ENCODE results near the gene PLEK. TPM values are rescaled to one million over a fixed set of nuclear protein-coding genes. Genes with fewer than 3 reads are reported as not detected.
A peak's percentile ranks its signal among the peaks of the same experiment; 100 is the strongest.

The PLEK gene
- total and polyA plus RNA-seq, 10 donors: 49.1 to 202 (median 101) TPM

- peaks cover 11 to 100% (median 90%) of the 10 kb centered on the region in 6 donors for H3K4me1 ChIP-seq
- DNase-seq: no peak
- peak overlapping the region in 6 of 8 donors; percentile 15 to 95 (median 94) for H3K27ac ChIP-seq
- H3K36me3 ChIP-seq: peaks cover 0 to 23% (median 0%) of the 10 kb centered on the region in 6 donors
- H3K27me3 ChIP-seq (replicated peaks in 1 of 7): no peaks in the 10 kb centered on the region
- intact Hi-C loops (cut with DNase I; ENCODE audit: low total_unique reads): loop anchor here (10.0 kb wide), 1 partner anchor 54 kb away; no protein-coding TSS in a partner anchor
- 33 to 57% (median 52%) methylated on average over 1 of the region's 1 CpG for WGBS, 5 donors
- peak overlapping the region in 3 of 8 donors; percentile 4 to 39 (median 6) for H3K4me3 ChIP-seq
- no peaks in the 10 kb centered on the region for H3K9me3 ChIP-seq
- no peak for TF ChIP-seq POLR2AphosphoS5 (IDR thresholded peaks at IDR 0.05)
- TF ChIP-seq, protein P1, sequence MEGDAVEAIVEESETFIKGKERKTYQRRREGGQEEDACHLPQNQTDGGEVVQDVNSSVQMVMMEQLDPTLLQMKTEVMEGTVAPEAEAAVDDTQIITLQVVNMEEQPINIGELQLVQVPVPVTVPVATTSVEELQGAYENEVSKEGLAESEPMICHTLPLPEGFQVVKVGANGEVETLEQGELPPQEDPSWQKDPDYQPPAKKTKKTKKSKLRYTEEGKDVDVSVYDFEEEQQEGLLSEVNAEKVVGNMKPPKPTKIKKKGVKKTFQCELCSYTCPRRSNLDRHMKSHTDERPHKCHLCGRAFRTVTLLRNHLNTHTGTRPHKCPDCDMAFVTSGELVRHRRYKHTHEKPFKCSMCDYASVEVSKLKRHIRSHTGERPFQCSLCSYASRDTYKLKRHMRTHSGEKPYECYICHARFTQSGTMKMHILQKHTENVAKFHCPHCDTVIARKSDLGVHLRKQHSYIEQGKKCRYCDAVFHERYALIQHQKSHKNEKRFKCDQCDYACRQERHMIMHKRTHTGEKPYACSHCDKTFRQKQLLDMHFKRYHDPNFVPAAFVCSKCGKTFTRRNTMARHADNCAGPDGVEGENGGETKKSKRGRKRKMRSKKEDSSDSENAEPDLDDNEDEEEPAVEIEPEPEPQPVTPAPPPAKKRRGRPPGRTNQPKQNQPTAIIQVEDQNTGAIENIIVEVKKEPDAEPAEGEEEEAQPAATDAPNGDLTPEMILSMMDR (IDR thresholded peaks at IDR 0.05 in 8 of 11, conservative IDR thresholded peaks at IDR 0.05 in 3 of 11): no peak
- TF ChIP-seq POLR2A (IDR thresholded peaks at IDR 0.05): no peak
Observed at GRCh38 chr2:68371138-68371537, 6.1 kb downstream of the PLEK start.

DNA sequence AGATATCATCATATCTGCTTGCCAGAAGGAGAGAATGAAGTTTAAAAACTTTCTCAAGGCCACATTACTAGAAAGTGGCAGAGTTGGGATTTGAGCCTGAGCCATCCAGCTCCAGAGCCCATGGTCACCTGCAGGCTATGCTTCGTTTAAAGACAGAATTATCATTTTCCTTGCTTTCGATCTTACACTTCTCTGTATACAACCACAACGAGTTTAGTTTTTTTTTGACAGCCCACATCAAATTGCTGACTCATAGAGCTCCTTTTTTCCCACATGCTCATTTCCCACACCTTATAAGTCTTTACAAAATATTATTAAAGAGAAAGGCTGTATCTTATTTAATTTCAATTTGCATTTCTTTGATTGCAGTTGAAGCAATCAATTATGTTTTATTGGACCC lies 6.5 kb downstream of the PLEK start:
- Histone ChIP-seq H3K4me1 (peaks cover 11 to 100% (median 94%) of the 10 kb centered on the region in 6 donors), H3K27ac (peak overlapping the region in 6 of 8 donors; percentile 9 to 95 (median 94)), H3K9me3 (no peaks in the 10 kb centered on the region), H3K36me3 (peaks cover 0 to 23% (median 0%) of the 10 kb centered on the region in 6 donors), H3K27me3 (replicated peaks in 1 of 7) (no peaks in the 10 kb centered on the region), H3K4me3 (peak overlapping the region in 2 of 8 donors; percentile 4 to 39)
- no peak for DNase-seq
- TF ChIP-seq, protein P1 (IDR thresholded peaks at IDR 0.05 in 8 of 11, conservative IDR thresholded peaks at IDR 0.05 in 3 of 11): no peak
- intact Hi-C loops (cut with DNase I; ENCODE audit: low total_unique reads): loop anchor here (10.0 kb wide), 1 partner anchor 53 kb away; no protein-coding TSS in a partner anchor
- 15 to 38% (median 26%) methylated on average over 3 of the region's 3 CpGs for WGBS, 5 donors

DNA sequence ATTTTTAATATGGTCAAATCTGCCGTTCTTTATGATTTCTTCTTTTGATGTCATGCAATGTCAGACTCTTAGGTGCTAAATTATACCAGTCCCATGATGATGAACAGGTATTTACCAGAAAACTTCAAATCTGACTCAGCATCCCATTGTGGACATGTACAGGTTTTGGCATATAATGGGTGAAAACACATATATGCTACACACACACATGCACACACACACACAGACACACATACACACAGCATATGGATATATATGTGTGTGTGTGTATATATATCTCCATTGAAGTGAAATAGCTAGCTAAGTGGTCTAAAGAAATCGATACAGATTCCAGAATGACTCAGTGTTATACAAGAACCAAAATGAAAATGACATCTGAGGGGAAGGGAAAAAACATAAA lies 7.4 kb downstream of the PLEK start:
- intact Hi-C loops (cut with DNase I; ENCODE audit: low total_unique reads): loop anchor here (10.0 kb wide), 1 partner anchor 52 kb away; no protein-coding TSS in a partner anchor
- Histone ChIP-seq H3K27me3 (replicated peaks in 1 of 7) (no peaks in the 10 kb centered on the region), H3K36me3 (peaks cover 0 to 23% (median 0%) of the 10 kb centered on the region in 6 donors), H3K4me1 (peaks cover 8 to 100% (median 96%) of the 10 kb centered on the region in 6 donors), H3K27ac (peak overlapping the region in 4 of 8 donors; percentile 94 to 95 (median 94)), H3K4me3 (no peak overlapping the region), H3K9me3 (no peaks in the 10 kb centered on the region)
- TF ChIP-seq POLR2AphosphoS5 (IDR thresholded peaks at IDR 0.05): no peak
- TF ChIP-seq, protein P1 (IDR thresholded peaks at IDR 0.05 in 8 of 11, conservative IDR thresholded peaks at IDR 0.05 in 3 of 11): no peak
- no peak for TF ChIP-seq POLR2A (IDR thresholded peaks at IDR 0.05)
- WGBS, 5 donors: 67 to 78% (median 70%) methylated on average over 2 of the region's 2 CpGs
- DNase-seq: no peak

DNA sequence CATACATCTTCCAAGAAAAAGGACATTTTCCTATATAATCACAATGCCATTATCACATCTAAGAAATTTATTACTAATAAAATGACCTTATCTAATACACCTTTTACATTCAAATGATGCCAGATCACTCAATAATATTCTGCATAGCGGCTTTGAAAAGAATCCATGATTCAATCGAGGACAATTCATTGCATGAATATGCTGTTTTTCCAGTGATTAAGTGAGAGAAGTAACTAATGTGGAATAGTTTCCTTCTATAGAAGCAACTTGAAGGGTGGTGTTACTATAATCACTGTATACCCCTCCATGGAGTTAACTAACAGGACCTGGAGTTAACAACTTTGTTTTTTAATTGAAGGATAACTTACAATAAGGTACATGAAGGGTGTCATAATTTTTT lies 9.1 kb downstream of the PLEK start:
- Histone ChIP-seq H3K4me3 (no peak overlapping the region), H3K36me3 (peaks cover 0 to 13% (median 0%) of the 10 kb centered on the region in 6 donors), H3K27me3 (replicated peaks in 1 of 7) (no peaks in the 10 kb centered on the region), H3K9me3 (no peaks in the 10 kb centered on the region), H3K27ac (peak overlapping the region in 3 of 8 donors; percentile 53 to 87 (median 84)), H3K4me1 (peaks cover 4 to 100% (median 94%) of the 10 kb centered on the region in 6 donors)
- 93 to 98% (median 95%) methylated on average over 2 of the region's 2 CpGs for WGBS, 5 donors
- TF ChIP-seq POLR2AphosphoS5 (IDR thresholded peaks at IDR 0.05) (no peak), POLR2A (IDR thresholded peaks at IDR 0.05) (no peak)
- TF ChIP-seq, protein P1 (IDR thresholded peaks at IDR 0.05 in 8 of 11, conservative IDR thresholded peaks at IDR 0.05 in 3 of 11): no peak
- no peak for DNase-seq
- intact Hi-C loops (cut with DNase I; ENCODE audit: low total_unique reads): loop anchor here (10.0 kb wide), 1 partner anchor 51 kb away; no protein-coding TSS in a partner anchor

Data from spleen (tissue), 11 donors.